Neuronal stem cell (in vitro differentiated cells): ENCODE measurements around the gene OLFM3.

Experiments
- DNase-seq: peaks from one replicate; pipeline ENCODE4 v3.0.0-alpha.2; 2013; ENCODE audit warnings: low spot score
- H2AFZ ChIP-seq: one replicate; pipeline ENCODE4 v1.6.1; 2013; ENCODE audit warnings: mild to moderate bottlenecking, low read length, inconsistent platforms
- H2AK5ac ChIP-seq: 2 replicates; pipeline ENCODE4 v1.6.1; 2013; ENCODE audit warnings: low read depth, mild to moderate bottlenecking, inconsistent platforms, low read length, moderate library complexity, mixed read lengths
- H2BK120ac ChIP-seq: 2 replicates; pipeline ENCODE4 v1.6.1; 2013; ENCODE audit warnings: low read depth, mild to moderate bottlenecking, inconsistent platforms, low read length, moderate library complexity, mixed read lengths
- H2BK12ac ChIP-seq: one replicate; pipeline ENCODE4 v1.6.1; 2013; ENCODE audit warnings: low read length, inconsistent platforms
- H2BK15ac ChIP-seq: 2 replicates; pipeline ENCODE4 v1.6.1; 2013; ENCODE audit warnings: mild to moderate bottlenecking, low read length, inconsistent platforms, mixed read lengths
- H2BK5ac ChIP-seq: one replicate; pipeline ENCODE4 v1.6.1; 2013; ENCODE audit warnings: inconsistent platforms, mild to moderate bottlenecking, low read length, moderate library complexity
- H3K14ac ChIP-seq: one replicate; pipeline ENCODE4 v1.6.1; 2013; ENCODE audit warnings: low read length, inconsistent platforms
- H3K18ac ChIP-seq: 2 replicates; pipeline ENCODE4 v1.6.1; 2013; ENCODE audit warnings: low read length, inconsistent platforms
- H3K23ac ChIP-seq: 2 replicates; pipeline ENCODE4 v1.6.1; 2013; ENCODE audit warnings: low read depth, mild to moderate bottlenecking, mixed read lengths, low read length, inconsistent platforms; ENCODE audit not compliant: poor library complexity
- H3K27ac ChIP-seq: replicated peaks from 3 replicates; pipeline ENCODE4 v1.5.1; 2013; ENCODE audit warnings: low read length, inconsistent platforms
- H3K27me3 ChIP-seq, 3 experiments: 2 replicates each; pipeline ENCODE4 v1.6.1; 2013; ENCODE audit warnings: low read length in 3 of 3, mild to moderate bottlenecking in 2 of 3, inconsistent platforms in 1 of 3, low read depth in 1 of 3, mixed read lengths in 1 of 3, moderate library complexity in 1 of 3; ENCODE audit not compliant: control insufficient read depth in 3 of 3, insufficient read depth in 3 of 3
- H3K36me3 ChIP-seq, 2 donors: replicated peaks in 1 of 2; 2 replicates each; pipeline ENCODE4 v1.6.1; 2013; ENCODE audit warnings: low read length in 2 of 2; ENCODE audit not compliant: control insufficient read depth in 2 of 2, insufficient read depth in 2 of 2
- H3K4ac ChIP-seq: 2 replicates; pipeline ENCODE4 v1.6.1; 2013; ENCODE audit warnings: inconsistent platforms, mild to moderate bottlenecking, low read length, moderate library complexity
- H3K4me1 ChIP-seq, 2 donors: 1 replicate in 1 of 2; 2 replicates in 1 of 2; pipeline ENCODE4 v1.6.1; 2013; ENCODE audit warnings: low read length in 2 of 2, low read depth in 1 of 2; ENCODE audit not compliant: control insufficient read depth in 2 of 2, insufficient read depth in 1 of 2
- H3K4me2 ChIP-seq: one replicate; pipeline ENCODE4 v1.6.1; 2013; ENCODE audit warnings: mild to moderate bottlenecking, low read length, inconsistent platforms; ENCODE audit not compliant: insufficient read depth, poor library complexity, severe bottlenecking
- H3K4me3 ChIP-seq, 2 donors: 2 replicates each; pipeline ENCODE4 v1.5.1; 2013; ENCODE audit warnings: low read length in 2 of 2, mild to moderate bottlenecking in 2 of 2, inconsistent platforms in 1 of 2, moderate library complexity in 1 of 2
- H3K79me1 ChIP-seq: one replicate; pipeline ENCODE4 v1.6.1; 2013; ENCODE audit warnings: low read depth, mild to moderate bottlenecking, inconsistent platforms, low read length, moderate library complexity
- H3K9ac ChIP-seq: one replicate; pipeline ENCODE4 v1.6.1; 2013; ENCODE audit warnings: mild to moderate bottlenecking, low read depth, low read length, inconsistent platforms; ENCODE audit not compliant: poor library complexity
- H3K9me3 ChIP-seq, 2 donors: replicated peaks in 1 of 2; 2 replicates each; pipeline versions ENCODE3 to v1.6.1; 2013; ENCODE audit warnings: low read length in 2 of 2, mild to moderate bottlenecking in 2 of 2, inconsistent platforms in 1 of 2, low read depth in 1 of 2, mixed read lengths in 1 of 2, moderate library complexity in 1 of 2; ENCODE audit not compliant: control insufficient read depth in 2 of 2, insufficient read depth in 1 of 2
- H4K8ac ChIP-seq: one replicate; pipeline ENCODE4 v1.6.1; 2013; ENCODE audit warnings: low read depth, mild to moderate bottlenecking, inconsistent platforms, low read length, moderate library complexity
- H4K91ac ChIP-seq: one replicate; pipeline ENCODE4 v1.6.1; 2013; ENCODE audit warnings: low read length, low read depth, mild to moderate bottlenecking, inconsistent platforms; ENCODE audit not compliant: poor library complexity
- WGBS, 2 donors: extraction: QIAGEN DNeasy Blood & Tissue Kit; methylation state at CpG; one replicate each; pipeline ENCODE4 v1.1.7; 2013; ENCODE audit warnings: missing lambda C conversion rate in 2 of 2, mixed read lengths in 1 of 2; ENCODE audit not compliant: insufficient read length in 2 of 2, insufficient replicate concordance in 1 of 2; ENCODE audit errors: extremely low coverage in 2 of 2; 5-methylcytosine and 5-hydroxymethylcytosine counted together

Gene OLFM3

DNA sequence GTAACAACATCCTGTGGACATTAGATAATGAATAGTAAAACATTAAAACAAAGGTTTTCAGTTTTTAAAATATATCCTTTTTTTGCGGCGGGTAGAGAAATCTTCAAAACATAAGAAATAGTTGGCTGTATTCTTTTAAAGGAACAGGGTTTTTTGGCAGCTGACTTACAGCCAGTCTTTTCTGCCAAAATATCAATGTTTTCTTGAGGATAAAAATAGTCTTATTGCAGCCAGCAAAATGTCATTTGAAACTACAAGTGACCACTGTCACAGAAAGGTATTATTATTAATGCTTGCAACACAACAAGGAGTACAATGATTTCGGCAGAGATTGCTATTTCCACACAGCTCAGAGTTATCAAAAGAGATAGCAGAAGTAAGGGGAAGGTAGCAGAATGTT is 21.4 kb downstream of the OLFM3 start:
- no peak overlapping the region for H3K23ac ChIP-seq
- peaks cover 0 to 13% of the 10 kb centered on the region in 2 donors for H3K9me3 ChIP-seq
- no CpG with 5 or more reads among the region's 3 CpGs for WGBS, 2 donors
- no peaks in the 10 kb centered on the region for H3K79me1 ChIP-seq
- H3K9ac ChIP-seq = no peak overlapping the region
- no peak overlapping the region for H3K14ac ChIP-seq
- H3K4me1 ChIP-seq = peaks cover 0 to 1% of the 10 kb centered on the region in 2 donors
- H3K18ac ChIP-seq = no peak overlapping the region
- H2AFZ ChIP-seq = no peak overlapping the region
- no peak overlapping the region for H2BK120ac ChIP-seq
- H4K8ac ChIP-seq = no peak overlapping the region
- no peak overlapping the region for H3K4me3 ChIP-seq
- no peak overlapping the region for H3K4me2 ChIP-seq
- no peaks in the 10 kb centered on the region for H3K27me3 ChIP-seq
- H2BK12ac ChIP-seq = no peak overlapping the region
- H3K36me3 ChIP-seq = no peaks in the 10 kb centered on the region
- H4K91ac ChIP-seq = no peak overlapping the region
- no peak for DNase-seq
- H2BK15ac ChIP-seq = no peak overlapping the region
- no peak overlapping the region for H3K4ac ChIP-seq
- H2AK5ac ChIP-seq = no peak overlapping the region
- no peak overlapping the region for H2BK5ac ChIP-seq
- no peak overlapping the region for H3K27ac ChIP-seq

DNA sequence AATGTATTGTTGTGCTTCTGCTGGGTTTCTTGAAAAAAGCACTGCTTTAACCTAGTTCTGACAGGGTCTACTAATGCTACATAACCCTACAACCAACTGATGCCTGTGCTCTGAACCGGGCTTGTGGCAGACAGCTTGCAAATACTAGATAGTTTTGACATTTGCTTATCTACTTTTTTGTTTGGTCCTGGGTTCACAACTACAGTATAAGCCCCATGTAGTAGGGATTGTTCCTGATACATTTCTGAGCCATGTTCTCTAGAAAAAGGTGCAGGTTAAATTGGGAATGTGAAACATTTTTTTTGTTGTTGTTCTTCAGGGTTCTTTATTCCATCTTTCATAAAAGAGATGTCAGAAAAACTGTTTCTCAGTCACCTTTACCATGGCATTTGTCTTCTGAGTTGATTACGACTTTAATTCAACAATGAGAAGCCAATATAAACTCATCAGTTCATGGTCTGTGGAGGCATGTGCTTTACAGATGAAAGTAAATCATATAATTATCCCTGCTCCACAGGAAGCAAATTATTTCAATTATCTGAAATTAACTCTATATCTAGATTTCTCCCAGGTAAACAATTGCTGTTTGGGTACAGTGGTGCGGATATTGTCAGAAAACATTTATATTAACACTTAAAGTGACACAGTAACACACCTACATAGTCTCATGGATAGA is 22.0 kb downstream of the OLFM3 start:
- Histone ChIP-seq H3K23ac (no peak overlapping the region), H3K18ac (no peak overlapping the region), H3K4me1 (peaks cover 0 to 1% of the 10 kb centered on the region in 2 donors)

DNA sequence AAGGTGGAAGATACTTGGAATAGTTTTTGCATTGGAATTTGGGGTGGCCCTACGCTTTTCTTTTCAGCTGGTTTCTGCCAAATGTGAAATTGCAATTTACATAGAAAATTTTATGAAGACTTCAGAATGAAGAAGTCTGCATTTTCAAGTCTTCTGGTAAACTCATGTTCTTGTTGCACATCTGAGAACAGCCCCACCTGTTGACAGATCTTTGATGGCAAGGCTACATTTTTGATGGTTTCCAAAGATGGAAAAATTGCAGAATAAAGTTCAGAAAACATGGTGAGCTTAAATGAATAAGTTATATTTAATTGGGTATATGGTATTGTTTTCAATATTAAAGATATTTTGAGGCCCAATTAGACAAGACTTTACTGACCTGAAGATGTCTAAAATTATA is 25.4 kb downstream of the OLFM3 start:
- no peak for DNase-seq
- Histone ChIP-seq H2BK15ac (no peak overlapping the region), H3K4me3 (no peak overlapping the region), H3K4ac (no peak overlapping the region), H3K79me1 (no peaks in the 10 kb centered on the region), H3K14ac (no peak overlapping the region), H3K36me3 (no peaks in the 10 kb centered on the region), H3K27ac (no peak overlapping the region), H3K9me3 (peaks cover 0 to 3% of the 10 kb centered on the region in 2 donors), H3K27me3 (no peaks in the 10 kb centered on the region), H4K8ac (no peak overlapping the region), H3K23ac (no peak overlapping the region), H2BK12ac (no peak overlapping the region), H3K18ac (no peak overlapping the region), H4K91ac (no peak overlapping the region), H2BK5ac (no peak overlapping the region), H3K9ac (no peak overlapping the region), H2AFZ (no peak overlapping the region), H3K4me1 (peaks cover 0 to 1% of the 10 kb centered on the region in 2 donors), H3K4me2 (no peak overlapping the region), H2BK120ac (no peak overlapping the region), H2AK5ac (no peak overlapping the region)
- no CpG with 5 or more reads among the region's 1 CpG for WGBS, 2 donors

More for the DNA sequence above, 22.0 kb downstream of the OLFM3 start:
- no peaks in the 10 kb centered on the region for H3K27me3 ChIP-seq
- no peak overlapping the region for H3K4me2 ChIP-seq
- no peak overlapping the region for H2AFZ ChIP-seq
- no peak overlapping the region for H4K8ac ChIP-seq
- H2BK12ac ChIP-seq = no peak overlapping the region
- H3K79me1 ChIP-seq = no peaks in the 10 kb centered on the region
- WGBS, 2 donors = no CpG with 5 or more reads among the region's 3 CpGs
- no peak overlapping the region for H3K4me3 ChIP-seq
- H3K14ac ChIP-seq = no peak overlapping the region
- no peak overlapping the region for H2BK5ac ChIP-seq
- H2AK5ac ChIP-seq = no peak overlapping the region
- H2BK120ac ChIP-seq = no peak overlapping the region
- no peak overlapping the region for H2BK15ac ChIP-seq
- H3K9ac ChIP-seq = no peak overlapping the region
- H3K36me3 ChIP-seq = no peaks in the 10 kb centered on the region
- H3K4ac ChIP-seq = no peak overlapping the region
- peaks cover 0 to 7% of the 10 kb centered on the region in 2 donors for H3K9me3 ChIP-seq
- DNase-seq = no peak
- H3K27ac ChIP-seq = no peak overlapping the region
- no peak overlapping the region for H4K91ac ChIP-seq

DNA sequence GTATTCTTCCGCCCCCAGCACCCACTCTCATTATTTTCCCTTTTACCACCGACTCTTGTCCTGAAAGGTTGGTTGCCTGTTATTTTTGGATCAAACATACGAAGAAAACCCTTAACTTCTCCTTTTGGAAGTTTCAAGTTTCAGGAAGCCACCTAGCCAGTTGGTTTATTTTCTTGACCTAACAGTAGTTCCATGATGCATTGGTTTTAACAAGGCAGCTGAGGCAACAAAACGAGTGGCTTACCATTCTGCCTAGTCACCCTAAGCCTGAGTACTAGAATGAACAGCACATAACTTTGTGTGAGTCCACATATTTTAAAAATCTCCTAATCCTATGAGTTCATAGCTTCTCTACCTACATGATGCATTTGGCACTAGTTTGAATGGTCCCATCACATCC is 28.9 kb downstream of the OLFM3 start:
- Histone ChIP-seq H3K9ac (no peak overlapping the region), H2BK12ac (no peak overlapping the region), H2BK15ac (no peak overlapping the region), H3K4me2 (no peak overlapping the region), H3K23ac (no peak overlapping the region), H3K36me3 (no peaks in the 10 kb centered on the region), H2BK120ac (no peak overlapping the region), H3K27ac (no peak overlapping the region), H3K18ac (no peak overlapping the region), H3K27me3 (no peaks in the 10 kb centered on the region), H2AFZ (no peak overlapping the region), H2AK5ac (no peak overlapping the region), H2BK5ac (no peak overlapping the region), H4K91ac (no peak overlapping the region), H3K79me1 (no peaks in the 10 kb centered on the region), H4K8ac (no peak overlapping the region), H3K4me3 (no peak overlapping the region), H3K14ac (no peak overlapping the region), H3K4ac (no peak overlapping the region), H3K4me1 (no peaks in the 10 kb centered on the region), H3K9me3 (peaks cover 0 to 3% of the 10 kb centered on the region in 2 donors)
- no CpG with 5 or more reads among the region's 4 CpGs for WGBS, 2 donors
- no peak for DNase-seq
